Kidney glomerular epithelial cell (primary cell): ENCODE data around the gene PAX4.

ENCODE experiments used
- DNase-seq: peaks from one replicate; lab custom pipeline; 2025; lab: John Stamatoyannopoulos, UW

The PAX4 gene

DNA sequence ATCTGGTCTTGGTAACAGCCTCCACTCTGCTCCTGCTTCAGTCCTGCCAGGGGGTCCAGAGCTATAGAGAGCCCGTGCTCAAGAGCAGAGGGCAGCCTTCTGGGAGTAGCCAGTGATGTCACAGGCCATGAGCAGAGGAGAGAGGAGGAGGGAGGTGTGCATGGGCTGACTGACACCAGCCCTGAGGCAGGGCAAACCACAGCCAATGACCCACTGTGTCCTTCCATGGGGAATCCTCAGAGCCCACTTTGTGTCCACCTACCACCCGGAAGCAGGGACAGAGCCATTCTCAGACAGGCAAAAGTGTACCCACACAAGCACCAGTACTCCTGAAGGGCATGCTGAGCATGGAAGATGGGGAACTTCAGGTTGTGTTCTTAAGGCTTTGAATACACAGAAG lies at the start of gene PAX4:
Gene PAX4, minus strand, starts transcription at position 101 of the 400 bp plus-strand sequence. CDS start 2,214 bp downstream, outside the sequence.
- DNase-seq: no peak

GRCh38 chr7:127667017-127667670 lies 49.2 kb upstream of the PAX4 start:
- DNase-seq: no peak

- DNase-seq: no peak
Measured at GRCh38 chr7:127666602-127667001, 48.7 kb upstream of the PAX4 start.

- DNase-seq: no peak
Measured at GRCh38 chr7:127665922-127666321, 48.0 kb upstream of the PAX4 start.

DNA sequence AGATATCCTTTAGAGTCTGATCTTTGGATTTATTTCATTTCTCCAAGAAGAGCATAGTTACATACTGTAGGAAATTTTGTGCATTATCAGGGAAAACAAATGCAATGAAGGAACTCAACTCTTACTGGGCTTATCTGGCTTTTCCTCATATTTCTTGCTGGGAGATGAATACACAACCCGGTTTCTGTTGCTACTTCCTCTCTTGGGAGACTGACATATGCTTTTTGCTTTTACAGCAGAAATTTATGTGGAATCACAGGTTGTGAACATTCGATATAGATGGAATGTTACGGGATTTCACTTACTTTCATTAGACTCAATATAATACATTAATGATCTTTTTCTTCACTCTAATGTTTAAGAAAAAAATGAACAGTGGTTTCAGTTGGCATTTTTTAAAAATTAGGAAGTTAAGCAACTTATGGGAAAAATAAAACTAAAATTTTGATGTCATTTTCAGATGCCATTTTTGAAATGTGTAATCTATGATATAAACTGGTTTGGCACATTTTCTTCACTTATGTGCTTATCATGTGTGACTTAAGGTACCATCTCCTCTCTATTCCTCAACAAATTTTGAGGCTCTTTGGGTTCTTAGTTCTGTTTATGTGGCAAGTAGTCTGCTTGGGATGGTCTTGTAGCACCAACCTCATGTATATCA lies 41.2 kb upstream of the PAX4 start:
- DNase-seq: no peak

DNA sequence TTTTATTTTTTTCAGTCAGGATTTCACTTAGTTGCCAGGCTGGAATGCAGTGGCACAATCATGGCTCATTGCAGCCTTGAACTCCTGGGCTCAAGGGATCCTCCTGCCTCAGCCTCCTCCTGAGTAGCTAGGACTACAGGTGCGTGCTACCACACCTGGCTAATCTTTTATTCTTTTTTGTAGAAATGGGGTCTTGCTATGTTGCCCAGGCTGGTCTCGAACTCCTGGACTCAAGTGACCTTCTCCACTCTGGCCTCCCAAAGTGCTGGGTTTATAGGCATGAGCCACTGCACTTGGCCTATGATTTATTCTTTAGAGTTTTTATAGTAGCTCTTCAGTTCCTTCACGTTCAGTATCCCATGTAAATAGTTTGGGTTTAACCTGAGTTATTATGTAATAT lies 39.6 kb upstream of the PAX4 start:
- DNase-seq: no peak

- no peak for DNase-seq
Measured at GRCh38 chr7:127655720-127656119, 37.8 kb upstream of the PAX4 start.

GRCh38 chr7:127654404-127655394 lies 36.8 kb upstream of the PAX4 start:
- no peak for DNase-seq

DNA sequence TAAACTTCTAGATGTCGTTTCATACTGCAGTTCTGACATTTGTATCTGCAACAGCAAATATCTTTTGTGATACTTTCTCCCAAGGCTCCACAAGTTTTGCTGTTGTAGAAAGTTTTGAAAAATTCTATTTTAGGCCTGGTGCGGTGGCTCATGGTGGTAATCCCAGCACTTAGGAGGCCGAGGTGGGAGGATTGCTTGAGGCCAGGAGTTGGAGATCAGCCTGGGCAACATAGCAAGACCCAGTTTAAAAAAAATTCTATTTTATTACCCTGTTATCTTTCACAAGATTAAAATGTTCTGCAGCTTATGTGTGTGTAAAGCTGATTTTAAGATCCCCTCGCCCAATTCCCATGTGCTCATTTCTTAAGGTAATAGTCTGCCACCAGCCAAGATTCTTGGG lies 35.5 kb upstream of the PAX4 start:
- DNase-seq: no peak

DNA sequence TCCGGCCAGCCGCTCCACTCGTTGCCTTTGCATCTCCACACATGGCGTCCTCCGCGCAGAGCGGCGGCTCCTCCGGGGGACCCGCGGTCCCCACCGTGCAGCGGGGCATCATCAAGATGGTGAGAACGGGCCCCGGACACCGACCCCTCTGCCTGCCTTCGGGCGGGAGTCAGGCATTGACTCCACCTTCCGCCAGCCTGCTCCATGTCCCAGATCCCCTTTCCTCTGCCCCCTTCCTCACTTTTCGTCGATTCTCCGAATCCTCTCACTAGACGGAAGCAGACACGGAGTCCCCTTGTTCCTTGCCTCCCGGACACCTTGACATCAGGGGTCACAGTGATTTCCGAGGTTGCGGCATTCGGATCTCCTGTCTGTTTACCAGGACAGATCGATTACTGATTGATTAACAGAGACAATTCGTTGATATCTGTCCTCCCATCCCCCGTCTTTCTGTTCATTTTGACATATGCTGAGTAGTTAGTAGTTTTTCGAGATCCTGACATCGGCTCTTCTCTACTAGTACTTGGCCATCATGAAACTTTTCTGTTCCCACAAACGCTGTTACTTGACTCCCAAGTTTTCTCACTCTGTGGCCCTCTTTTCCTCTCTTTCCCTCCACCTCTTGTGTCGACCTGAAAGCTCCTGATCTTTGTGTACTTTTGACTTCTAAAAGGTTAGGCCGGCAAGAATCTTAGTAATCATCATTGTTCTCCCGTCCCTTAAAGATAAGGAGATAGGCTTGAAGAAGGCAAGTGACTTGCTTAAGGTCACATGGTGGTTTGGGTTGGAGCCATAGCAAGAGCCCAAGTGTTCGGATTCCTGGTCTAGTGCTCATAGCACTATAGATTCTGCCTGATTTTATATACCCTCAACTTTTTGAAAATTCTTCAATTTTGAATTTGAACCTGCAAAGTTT lies 34.6 kb upstream of the PAX4 start:
- DNase-seq: no peak

DNA sequence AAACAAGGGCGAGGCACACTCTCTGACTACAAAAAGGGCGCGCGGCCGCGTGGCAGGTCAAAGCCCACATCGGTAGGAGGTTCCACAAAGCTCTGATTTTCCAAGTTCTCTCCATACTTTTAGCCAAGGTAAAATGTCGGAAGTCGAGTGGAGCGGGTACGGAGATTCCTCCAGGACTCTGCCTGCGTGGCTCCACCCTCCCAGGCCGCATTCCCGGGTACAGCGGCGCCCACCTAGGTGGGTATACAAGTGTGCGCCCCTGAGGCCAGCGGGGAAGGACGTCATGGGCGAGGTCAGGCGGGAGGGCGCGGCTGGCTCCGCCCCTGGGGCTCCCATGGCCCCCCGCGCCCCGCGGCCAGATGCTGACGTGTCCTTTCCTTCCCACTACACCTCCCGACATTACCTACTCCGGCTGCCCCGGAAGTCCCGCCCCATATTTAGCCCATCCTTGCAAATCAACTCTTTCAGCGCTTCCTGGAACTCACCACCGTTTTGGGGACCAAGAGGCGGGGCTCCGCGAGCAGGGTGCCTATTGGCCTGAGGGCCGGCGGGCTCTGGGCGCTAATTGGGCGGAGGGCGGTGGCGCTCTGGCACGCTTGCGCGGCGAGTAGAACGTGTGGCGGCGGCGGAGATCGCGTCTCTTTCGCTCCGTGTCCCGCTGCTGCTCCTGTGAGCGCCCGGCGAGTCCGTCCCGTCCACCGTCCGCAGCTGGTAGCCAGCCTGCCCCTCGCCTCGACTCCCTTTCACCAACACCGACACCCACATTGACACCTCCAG lies 33.8 kb upstream of the PAX4 start, which contains the start of gene SND1:
Gene SND1, plus strand, starts transcription at position 639 of the 777 bp plus-strand sequence. CDS start 180 bp downstream, outside the sequence.
- peak; percentile 99 for DNase-seq

- DNase-seq: no peak
Measured at GRCh38 chr7:127650847-127651555, 33.1 kb upstream of the PAX4 start.

- DNase-seq: no peak
Measured at GRCh38 chr7:127648986-127649385, 31.0 kb upstream of the PAX4 start.

- no peak for DNase-seq
Measured at GRCh38 chr7:127647636-127648035, 29.7 kb upstream of the PAX4 start.

DNA sequence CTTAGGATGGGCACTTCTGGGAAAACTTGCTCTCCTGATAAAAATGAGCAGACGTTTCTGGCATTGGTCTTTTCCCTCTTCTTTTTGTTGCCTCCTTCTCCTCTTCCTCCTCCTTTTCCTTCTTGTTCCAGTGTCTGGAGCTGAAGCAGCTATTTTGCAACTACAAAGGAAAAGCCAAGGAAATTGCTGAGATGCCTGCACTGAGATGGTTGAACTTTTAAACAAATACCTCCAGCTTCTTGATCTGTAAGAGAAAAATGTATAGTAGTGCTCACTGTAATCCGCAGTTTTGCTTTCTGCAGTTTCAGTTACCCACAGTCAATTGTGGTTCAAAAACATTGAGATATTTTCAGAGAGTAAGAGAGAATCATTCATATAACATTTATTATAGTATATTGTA lies 26.5 kb upstream of the PAX4 start:
- no peak for DNase-seq

GRCh38 chr7:127638197-127638596 lies 20.3 kb upstream of the PAX4 start:
- DNase-seq: no peak

DNA sequence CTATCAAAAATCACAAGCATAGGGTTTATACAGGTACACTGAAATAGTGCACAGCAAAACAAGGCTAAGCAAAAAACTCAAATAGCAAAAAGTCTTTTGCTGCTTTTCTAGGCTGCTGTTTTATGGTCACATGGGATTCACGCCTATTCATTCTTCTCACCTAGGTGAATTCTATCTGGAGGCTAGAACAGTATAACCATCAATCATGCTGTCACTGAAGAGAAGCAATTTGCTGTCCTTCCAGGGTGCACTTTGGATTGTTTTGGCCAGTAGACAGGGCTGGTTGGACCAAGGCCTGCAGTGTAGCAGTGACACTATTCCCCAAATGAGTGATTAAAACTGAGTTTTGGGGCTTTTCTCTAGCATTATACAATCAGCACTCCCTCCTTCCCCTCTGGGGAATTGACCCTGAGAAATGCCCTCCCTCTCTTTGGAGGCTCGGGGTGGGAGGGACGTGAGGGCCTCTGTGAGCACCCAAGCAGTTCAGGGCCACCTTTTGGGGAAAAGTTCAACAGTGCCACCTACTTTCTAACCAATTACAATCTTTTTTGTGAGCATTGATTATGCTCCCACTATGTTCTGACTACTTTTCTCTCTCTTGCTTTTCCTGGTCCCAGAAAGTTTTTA lies 17.8 kb upstream of the PAX4 start:
- no peak for DNase-seq

GRCh38 chr7:127632276-127632910 lies 14.5 kb upstream of the PAX4 start:
- DNase-seq: no peak

DNA sequence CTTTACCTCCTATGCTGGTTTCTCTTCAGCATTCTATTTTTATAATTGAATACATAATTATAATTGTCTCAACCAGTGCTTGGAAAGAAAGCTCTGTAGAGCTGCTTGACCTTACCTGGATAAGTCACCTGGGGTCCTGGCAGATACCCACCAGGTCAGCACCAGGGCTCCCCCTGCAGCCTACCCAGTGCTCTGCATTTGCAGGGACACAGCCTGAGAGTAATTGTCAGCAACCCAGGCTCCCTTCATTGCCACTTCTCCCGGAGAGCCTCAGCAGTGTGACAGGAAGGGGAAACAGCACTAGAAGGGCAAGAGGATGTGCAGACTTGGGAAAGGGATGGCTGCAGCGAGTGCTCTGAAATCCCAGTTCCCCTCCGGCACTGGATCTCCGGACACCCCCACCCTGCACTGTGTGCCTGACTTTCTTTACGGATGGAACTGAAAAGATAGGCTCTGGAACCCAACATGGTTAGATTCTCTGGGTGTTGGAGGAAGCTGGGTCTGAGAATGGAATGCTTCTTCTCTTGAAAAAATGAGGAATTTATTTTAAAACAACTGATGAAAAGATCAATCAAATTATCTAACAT lies 11.4 kb upstream of the PAX4 start:
- no peak for DNase-seq
